Activated T-cell treated with anti-CD3 and anti-CD28 coated beads, Interleukin-2, amount 50 U/mL, for 1 hour (primary cell): ENCODE results near the gene CCBE1.

Experiments
- DNase-seq: peaks from one replicate; pipeline ENCODE4 v3.0.0-alpha.2; 2020

Gene CCBE1

GRCh38 chr18:59481436-59481835 lies 215.8 kb downstream of the CCBE1 start:
- no peak for DNase-seq

DNA sequence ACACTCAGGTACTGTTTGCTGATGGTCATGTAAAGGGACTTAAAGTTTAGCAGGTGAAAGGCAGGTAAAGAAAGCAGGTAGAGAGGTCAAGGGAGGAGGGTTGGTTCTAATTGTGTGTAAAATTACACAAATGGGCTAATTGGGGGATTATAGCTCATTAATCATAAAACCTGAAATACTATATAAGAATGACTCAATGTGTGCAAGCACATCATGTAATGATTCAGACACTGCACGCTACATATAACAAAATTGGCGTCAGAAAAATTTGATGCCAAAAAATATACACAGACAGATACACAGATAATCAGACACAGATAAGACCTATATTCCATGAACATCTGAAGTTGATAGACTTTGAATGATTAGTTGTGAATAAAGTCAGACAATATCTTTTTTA lies 217.4 kb downstream of the CCBE1 start:
- DNase-seq: no peak

GRCh38 chr18:59478591-59478990 lies 218.6 kb downstream of the CCBE1 start:
- DNase-seq: no peak

DNA sequence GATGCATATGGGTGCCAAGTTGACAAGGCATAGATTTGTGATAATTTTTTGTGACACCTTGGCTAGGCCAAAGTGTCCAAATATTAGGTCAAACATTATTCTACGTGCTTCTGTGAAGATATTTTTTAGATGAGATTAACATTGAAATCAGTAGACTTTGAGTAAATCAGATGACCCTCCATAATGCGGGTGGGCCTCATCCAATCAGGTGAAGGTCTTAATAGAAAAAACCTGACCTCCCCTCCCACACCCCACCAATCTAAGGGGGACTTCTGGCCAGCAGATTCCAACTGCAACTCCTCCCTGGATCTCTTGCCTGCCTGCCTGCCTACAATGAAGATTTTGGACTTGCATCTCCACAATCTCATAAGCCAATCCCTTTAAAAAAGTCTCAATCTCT lies 219.4 kb downstream of the CCBE1 start:
- DNase-seq: no peak

DNA sequence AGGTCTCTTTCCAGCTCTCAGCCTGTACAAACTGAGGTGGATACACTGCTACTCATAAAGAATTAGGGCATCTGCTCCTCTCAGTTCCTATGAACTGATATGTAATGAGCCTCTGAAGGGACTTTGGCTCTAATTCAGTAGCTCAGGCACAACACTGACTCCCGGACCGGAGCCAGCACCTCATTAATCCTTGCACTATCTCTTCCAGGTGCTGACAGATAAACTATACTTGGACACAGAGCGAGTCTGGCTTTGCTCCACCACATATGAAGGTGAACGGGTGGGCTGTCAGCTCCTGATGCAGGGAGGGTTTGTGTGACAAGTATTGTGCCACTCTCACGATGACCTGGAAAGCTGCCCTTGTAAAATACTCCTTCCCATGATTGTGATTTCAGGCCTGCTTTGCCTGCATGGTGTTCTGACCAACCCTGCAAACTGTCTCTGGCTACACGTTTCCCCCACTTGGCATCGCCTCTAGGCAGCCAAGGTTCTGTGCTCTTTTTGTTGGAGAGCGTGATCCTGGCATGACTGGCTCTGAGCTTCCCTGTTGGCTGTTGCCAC lies 226.6 kb downstream of the CCBE1 start:
- no peak for DNase-seq

- no peak for DNase-seq
Observed at GRCh38 chr18:59469463-59470180, 227.6 kb downstream of the CCBE1 start.

- no peak for DNase-seq
Observed at GRCh38 chr18:59468821-59469220, 228.4 kb downstream of the CCBE1 start.

- no peak for DNase-seq
Observed at GRCh38 chr18:59467497-59467896, 229.7 kb downstream of the CCBE1 start.

DNA sequence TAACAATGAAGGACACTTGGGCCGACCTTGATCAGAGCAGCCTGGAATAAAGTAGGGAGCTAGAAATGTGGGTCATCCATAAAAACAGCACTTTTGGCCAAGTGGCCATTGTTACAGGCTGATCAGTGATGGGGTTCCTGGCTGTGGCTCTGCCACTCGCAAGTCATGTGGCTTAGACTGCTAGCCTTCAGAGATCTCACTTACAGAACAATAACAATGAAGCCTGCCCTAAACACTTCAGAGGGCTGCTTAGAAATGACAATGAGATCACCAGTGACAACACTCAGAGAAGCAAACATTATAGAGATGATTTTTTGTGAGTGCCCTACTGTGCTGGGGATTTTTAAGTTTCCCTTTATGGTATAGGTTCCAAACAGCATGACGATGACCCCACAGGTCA lies 230.2 kb downstream of the CCBE1 start:
- no peak for DNase-seq

DNA sequence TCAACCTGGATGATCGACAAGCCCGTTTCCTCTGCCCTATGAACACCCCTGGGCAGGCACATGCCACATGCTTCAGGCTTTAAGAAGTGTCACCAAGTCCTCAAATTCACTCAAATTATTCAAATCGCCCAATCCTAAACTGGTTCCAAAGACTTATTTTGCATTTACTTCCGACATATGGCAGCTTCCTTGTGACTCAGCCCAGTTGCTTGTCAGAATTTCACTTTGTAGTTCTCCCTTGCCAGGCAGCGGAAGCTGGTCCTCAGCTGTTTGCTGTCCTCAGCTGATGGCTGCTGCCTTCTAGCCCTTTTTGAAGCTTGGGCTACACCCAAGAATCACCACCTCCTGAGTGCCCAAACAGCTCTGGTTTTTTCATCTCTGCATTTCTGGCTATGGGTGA lies 232.7 kb downstream of the CCBE1 start:
- no peak for DNase-seq

GRCh38 chr18:59461171-59461570 lies 236.1 kb downstream of the CCBE1 start:
- DNase-seq: no peak

- DNase-seq: no peak
Observed at GRCh38 chr18:59460072-59460420, 237.2 kb downstream of the CCBE1 start.

- no peak for DNase-seq
Observed at GRCh38 chr18:59459369-59460071, 237.7 kb downstream of the CCBE1 start.

GRCh38 chr18:59458575-59458974 lies 238.6 kb downstream of the CCBE1 start:
- DNase-seq: no peak

DNA sequence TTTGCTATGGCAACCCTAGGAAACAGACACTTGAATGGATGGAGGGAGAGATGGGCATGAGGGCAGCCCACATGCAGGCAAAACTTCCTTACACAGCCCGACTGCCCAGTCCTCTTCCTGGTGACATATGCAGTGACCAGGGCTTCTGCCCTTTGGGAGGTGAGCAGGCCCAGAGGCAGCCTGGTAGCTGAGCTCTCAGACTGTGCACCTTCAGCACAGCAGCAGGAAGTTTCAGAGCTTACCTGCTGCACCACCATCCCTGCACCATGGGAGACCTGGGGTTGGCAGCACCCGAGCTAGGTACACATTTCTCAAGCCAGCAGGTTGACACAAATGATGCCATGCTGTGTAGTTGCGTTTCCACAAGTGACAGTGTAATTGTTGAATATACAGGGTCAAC lies 240.6 kb downstream of the CCBE1 start:
- DNase-seq: no peak

DNA sequence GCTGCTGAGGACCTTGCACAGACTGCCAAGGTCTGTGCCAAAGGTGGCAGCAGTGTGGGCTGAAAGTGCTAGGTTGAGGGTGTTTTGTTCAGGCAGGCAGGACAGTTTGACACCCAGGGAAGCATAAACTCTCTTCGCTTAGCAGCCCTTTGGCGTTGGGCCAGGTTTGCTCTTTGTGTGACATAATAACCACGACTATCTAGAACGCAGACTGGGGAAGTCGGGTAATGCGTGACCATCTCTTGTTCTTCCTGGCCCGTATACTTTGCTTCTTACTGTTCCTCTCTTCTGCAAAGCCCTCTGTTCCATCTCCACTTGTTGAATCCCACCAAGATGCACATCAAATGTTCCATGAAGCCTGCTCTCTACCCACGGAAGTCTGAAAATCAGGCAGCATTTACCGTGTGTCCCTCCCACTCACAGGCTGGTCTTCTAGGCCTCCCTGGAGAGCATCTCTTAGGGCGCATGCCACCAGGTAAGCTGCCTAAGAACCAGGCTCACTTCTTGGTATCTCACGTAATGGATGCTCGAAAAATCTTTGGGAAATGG lies 241.4 kb downstream of the CCBE1 start:
- no peak for DNase-seq

GRCh38 chr18:59454909-59455727 lies 242.1 kb downstream of the CCBE1 start:
- no peak for DNase-seq

DNA sequence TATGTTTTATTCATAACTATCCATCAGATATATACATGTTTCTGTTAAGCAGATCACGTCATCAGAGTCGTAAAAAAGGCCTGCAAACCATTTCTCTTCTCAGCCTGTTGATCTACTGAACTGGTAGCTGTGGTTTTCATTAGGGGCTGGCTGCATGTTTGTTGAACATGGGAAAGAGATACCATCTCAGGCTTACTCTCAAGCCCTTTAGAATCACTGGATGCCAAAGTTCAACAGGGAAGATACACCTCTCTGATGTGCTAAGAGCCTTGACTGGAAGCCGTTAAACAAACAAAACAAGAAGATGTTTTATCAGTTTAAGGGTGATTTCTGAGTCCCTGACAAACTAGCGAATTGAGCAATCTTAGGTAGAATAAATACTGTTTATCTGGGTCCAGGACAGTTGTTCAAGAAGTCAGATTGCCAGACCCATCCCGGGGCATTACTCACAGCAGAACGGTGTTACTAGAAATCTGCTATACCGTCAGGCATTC lies 243.7 kb downstream of the CCBE1 start:
- DNase-seq: no peak

DNA sequence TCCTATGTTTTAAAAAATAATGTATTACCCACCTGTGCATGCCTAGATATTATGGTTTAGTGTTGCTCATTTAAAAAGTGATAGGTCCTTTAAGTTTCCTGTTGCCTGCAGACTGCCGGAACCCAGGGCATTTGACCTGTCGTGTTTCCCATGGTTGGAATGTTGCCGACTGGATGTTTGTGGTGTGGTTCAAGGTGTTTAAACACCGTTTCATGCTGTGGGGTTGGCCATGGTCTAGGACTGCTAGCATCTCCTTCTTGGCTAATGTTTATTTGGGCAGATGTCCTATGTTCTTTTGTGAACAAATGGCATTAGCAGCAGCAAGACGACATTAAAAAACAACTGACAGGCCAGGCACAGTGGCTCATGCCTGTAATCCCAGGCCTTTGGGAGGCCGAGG lies 245.3 kb downstream of the CCBE1 start:
- no peak for DNase-seq

DNA sequence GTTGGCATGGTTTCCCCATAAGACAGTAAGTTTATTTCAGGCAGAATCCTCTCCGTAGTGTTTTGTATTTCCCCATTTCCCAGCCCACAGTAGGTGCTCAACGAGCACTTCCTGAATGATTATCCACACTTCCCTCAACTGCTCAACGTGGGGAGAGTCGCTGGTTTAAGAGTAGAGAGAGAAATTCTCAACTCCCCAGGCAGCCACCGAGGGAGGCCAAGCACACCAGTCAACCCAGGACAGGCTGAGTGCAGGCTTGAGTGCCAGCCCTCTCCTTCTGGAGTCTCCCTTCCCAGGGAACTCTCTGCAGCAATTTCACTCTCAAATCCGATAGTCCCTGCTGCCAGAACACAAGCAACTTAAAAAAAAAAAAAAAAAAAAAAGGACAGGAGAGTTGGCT lies 246.2 kb downstream of the CCBE1 start:
- DNase-seq: no peak

DNA sequence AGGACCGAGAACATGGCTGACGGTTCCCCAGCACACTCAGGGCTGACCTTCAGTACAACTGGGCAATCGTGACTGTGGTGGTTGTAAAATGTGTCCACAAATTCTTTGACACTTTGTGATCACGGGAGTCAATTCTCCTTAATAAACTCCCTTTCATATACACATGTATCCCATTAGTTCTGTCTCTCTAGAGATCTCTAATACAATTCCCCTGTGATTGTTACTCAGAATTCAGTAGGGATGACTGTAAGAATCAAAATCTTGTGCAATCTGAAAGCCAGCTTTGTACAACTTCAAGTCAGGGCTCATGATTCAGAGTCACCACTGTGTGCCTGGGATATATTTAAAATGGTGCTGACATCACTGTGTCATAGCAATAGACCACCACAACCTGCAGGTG lies 248.7 kb downstream of the CCBE1 start:
- no peak for DNase-seq

DNA sequence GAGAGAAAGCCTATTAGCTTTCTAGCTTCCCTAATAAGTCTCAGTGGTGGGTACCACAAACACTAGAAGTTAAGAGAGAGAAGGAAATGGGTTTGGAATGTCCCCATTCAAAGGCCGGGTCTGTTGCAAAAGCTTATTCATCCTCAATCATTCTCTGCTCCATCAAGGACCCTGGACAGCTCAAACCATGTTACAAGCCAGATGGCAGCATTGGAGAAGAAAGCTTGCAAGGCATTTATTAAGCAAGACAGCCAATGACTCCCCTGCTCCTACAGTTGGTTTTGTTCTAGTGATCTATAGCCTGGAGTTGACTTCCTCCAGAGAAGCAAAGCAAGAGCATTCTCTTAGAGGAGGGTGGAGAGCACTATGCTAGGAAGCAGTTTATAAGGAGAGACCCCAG lies 251.2 kb downstream of the CCBE1 start:
- no peak for DNase-seq
